ENCODE results near the gene GABRE.

DNA sequence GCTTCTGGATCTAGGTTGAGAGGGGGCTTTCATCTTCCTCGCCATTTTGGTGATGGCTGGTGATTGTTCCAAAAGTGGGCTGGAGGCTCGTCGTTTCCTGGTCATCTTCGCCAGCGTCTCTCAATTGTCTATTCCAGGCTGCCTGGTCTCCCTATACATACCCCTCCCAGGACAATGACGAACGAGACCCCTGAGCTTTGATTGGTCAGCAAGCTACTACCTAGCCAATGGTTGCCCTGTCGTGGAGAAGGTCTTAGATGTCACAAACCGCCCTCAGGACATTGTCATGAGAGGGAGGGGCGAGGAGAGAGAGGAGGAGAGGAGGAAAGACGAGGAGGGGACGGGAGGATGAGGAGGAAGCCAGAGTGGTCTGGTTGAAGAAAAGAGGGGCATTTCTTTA lies 69.5 kb downstream of the GABRE start:
- TF ChIP-seq, protein P1, sequence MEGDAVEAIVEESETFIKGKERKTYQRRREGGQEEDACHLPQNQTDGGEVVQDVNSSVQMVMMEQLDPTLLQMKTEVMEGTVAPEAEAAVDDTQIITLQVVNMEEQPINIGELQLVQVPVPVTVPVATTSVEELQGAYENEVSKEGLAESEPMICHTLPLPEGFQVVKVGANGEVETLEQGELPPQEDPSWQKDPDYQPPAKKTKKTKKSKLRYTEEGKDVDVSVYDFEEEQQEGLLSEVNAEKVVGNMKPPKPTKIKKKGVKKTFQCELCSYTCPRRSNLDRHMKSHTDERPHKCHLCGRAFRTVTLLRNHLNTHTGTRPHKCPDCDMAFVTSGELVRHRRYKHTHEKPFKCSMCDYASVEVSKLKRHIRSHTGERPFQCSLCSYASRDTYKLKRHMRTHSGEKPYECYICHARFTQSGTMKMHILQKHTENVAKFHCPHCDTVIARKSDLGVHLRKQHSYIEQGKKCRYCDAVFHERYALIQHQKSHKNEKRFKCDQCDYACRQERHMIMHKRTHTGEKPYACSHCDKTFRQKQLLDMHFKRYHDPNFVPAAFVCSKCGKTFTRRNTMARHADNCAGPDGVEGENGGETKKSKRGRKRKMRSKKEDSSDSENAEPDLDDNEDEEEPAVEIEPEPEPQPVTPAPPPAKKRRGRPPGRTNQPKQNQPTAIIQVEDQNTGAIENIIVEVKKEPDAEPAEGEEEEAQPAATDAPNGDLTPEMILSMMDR (IDR thresholded peaks at IDR 0.05): no peak
- TF ChIP-seq POLR2A (IDR thresholded peaks at IDR 0.05): no peak
- no peak for TF ChIP-seq EP300 (IDR thresholded peaks at IDR 0.05)

All from ovary (tissue), 3 donors.